Neuron (in vitro differentiated cells): ENCODE measurements around the gene RAB22A.

Source experiments
- H2AFZ ChIP-seq: one replicate; pipeline ENCODE4 v1.6.1; 2013; ENCODE audit warnings: low read depth, mild to moderate bottlenecking, inconsistent platforms, low read length, moderate library complexity
- H3K27me3 ChIP-seq: one replicate; pipeline ENCODE4 v1.6.1; 2013; ENCODE audit warnings: low read length; ENCODE audit not compliant: insufficient read depth
- H3K36me3 ChIP-seq: one replicate; pipeline ENCODE4 v1.6.1; 2013; ENCODE audit warnings: low read length; ENCODE audit not compliant: insufficient read depth
- H3K4me1 ChIP-seq: one replicate; pipeline ENCODE4 v1.6.1; 2013; ENCODE audit warnings: low read length; ENCODE audit not compliant: insufficient read depth
- H3K4me3 ChIP-seq: 2 replicates; pipeline ENCODE4 v1.5.1; 2013; ENCODE audit warnings: mild to moderate bottlenecking, low read length, moderate library complexity
- H3K9me3 ChIP-seq: one replicate; pipeline ENCODE4 v1.6.1; 2013; ENCODE audit warnings: low read length

The RAB22A gene

DNA sequence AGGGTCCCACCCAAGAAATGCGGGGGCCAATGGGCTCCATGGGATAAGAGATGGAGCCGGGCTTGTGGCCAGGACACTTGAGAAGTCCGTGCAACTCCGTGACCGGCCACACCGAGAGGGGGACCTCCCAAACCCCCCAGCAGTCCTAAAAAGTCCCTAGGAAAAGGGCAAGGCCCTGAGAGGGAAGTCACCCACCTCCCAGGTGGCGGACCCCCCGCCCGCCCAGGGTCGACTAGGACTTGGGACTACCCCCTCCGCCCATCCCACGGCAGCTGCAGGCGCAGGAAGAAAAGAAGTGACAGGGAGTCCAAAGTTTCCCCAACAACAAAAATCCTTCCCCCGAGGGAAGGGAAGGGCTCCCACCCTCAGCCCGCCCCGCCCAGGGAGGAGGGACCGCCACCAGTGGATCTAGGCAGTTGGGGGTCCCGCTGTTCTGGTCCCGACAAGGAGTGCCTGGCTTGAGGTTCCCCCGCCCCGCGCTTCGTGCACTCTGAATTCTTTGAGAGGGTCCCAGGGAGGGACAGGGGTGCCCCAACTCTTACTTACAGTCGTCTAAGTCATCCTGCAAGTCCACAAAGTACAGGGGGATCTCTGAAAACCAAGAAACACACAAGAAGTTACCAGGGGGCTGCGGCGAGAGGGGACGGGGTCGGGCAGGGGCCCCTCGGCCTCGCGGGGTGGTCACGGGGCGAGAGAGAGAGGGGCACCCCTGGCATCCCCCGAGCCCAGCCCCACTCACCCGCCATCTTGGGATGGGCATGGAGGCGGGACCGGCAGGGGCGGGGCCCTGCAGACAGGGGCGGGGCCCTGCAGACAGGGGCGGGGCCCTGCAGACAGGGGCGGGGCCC, 611 bp upstream of the RAB22A start:
- Histone ChIP-seq H3K4me1 (peaks cover 9% of the 10 kb centered on the region), H2AFZ (peak overlapping the region; percentile 38), H3K36me3 (peaks cover 17% of the 10 kb centered on the region), H3K9me3 (no peaks in the 10 kb centered on the region), H3K4me3 (peak overlapping the region; percentile 30), H3K27me3 (no peaks in the 10 kb centered on the region)

DNA sequence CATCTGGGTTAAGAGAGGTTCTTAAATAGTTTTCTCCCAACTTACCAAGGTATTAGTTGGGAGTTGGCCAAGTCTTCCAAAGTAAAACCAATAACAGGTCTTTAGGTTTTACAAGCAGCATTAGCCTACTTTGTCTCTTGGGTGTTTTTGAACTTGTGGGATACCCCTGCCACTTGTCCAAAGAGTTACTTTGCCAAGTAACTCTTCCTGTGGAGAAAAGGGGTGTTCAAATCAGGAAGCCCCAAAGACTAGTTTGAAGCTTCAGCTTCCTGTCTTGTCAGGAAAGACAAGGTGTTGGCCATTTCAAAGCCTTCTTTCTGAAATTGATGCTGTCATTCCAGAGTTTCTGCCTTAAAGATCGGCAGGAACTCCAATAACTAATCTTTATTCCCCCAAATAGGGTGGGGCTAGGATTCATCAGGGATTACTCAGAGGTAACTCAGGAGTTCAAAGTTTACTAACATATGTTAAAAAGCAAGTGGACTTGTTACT, 822 bp downstream of the RAB22A start:
- H2AFZ ChIP-seq: peak overlapping the region; percentile 99
- H3K36me3 ChIP-seq: peaks cover 26% of the 10 kb centered on the region
- H3K4me1 ChIP-seq: peaks cover 9% of the 10 kb centered on the region
- H3K27me3 ChIP-seq: no peaks in the 10 kb centered on the region
- peak overlapping the region; percentile 98 for H3K4me3 ChIP-seq
- peaks cover 4% of the 10 kb centered on the region for H3K9me3 ChIP-seq

DNA sequence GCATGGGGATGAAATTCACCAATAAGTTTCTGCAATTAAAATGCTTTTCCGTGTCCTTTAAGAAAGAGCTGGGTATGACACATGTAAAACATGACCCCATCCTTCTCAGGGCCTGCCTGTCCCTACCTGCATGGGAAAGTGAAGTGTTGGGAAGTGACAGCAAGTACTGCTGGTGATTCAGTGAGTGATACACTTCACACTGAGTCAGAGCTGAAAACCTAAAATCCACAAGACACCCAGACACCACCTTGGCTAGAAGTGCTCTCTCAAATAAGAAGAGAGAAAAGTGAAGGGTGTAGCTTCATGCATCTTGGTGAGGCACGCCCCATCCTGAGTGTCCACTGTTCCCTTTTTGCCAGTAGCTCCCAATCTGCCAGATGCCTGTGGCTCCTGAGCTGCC, 3.3 kb downstream of the RAB22A start:
- H2AFZ ChIP-seq: no peak overlapping the region
- H3K27me3 ChIP-seq: no peaks in the 10 kb centered on the region
- peaks cover 9% of the 10 kb centered on the region for H3K4me1 ChIP-seq
- H3K9me3 ChIP-seq: peaks cover 9% of the 10 kb centered on the region
- H3K36me3 ChIP-seq: peaks cover 43% of the 10 kb centered on the region
- H3K4me3 ChIP-seq: no peak overlapping the region

DNA sequence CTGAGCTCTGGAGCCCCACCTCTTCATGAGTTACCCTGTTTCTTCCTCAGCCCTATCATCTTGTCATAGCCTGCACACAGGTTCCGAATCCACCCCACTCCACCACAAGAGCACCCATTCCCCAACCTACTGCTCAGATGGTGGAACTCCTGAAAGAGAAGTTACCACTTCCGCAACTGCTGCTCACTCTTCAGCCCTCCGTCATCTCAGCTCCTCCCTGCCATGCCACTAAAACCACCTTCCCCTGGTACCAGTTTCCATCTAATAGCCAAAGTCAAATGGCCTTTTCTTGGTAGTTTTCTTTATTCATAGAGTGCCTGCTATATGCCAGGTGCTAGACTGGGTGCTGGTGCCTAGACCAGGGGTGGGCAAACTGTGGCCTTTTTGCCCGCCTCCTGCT, 3.9 kb downstream of the RAB22A start:
- Histone ChIP-seq H3K9me3 (peaks cover 9% of the 10 kb centered on the region), H3K4me3 (no peak overlapping the region), H3K4me1 (peaks cover 9% of the 10 kb centered on the region), H3K36me3 (peaks cover 44% of the 10 kb centered on the region), H2AFZ (no peak overlapping the region), H3K27me3 (no peaks in the 10 kb centered on the region)

DNA sequence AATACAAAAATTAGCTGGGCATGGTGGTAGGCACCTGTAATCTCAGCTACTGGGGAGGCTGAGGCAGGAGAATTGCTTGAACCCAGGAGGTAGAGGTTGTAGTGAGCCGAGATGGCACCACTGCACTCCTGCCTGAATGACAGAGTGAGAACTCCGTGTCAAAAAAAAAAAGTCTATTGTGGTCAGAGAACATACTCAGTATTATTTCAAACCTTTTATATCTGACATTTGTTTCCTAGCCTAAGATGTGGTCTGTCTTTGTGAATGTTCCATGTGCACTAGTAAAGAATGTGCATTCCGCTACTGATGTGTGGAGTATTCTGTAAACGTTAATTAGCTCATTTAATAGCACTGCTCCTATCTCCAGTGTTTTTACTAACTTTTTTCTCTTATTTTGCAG, 11.7 kb downstream of the RAB22A start:
- H3K4me3 ChIP-seq: no peak overlapping the region
- H3K36me3 ChIP-seq: peaks cover 10% of the 10 kb centered on the region
- peaks cover 5% of the 10 kb centered on the region for H3K9me3 ChIP-seq
- H3K27me3 ChIP-seq: no peaks in the 10 kb centered on the region
- peaks cover 7% of the 10 kb centered on the region for H3K4me1 ChIP-seq
- H2AFZ ChIP-seq: no peak overlapping the region

DNA sequence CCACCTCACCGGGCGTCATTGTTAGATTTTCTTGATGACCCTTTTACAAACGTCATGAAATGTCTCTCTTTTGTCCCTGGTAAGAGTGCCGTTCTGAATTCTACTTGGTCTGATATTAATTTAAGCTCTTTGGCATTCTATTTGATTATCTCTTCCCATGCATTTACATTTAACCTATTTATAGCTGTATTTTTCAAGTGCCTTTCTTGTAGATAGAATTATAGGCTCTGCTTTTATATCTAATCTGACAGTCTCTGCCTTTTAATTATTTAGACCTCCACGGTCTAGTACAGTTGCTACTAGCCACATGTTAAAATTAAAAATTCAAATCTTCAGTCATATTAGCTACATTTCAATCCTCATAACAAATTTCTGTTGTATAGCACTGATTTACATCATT, 12.6 kb downstream of the RAB22A start:
- H3K4me3 ChIP-seq: no peak overlapping the region
- peaks cover 7% of the 10 kb centered on the region for H3K4me1 ChIP-seq
- H3K36me3 ChIP-seq: peaks cover 4% of the 10 kb centered on the region
- no peak overlapping the region for H2AFZ ChIP-seq
- H3K27me3 ChIP-seq: no peaks in the 10 kb centered on the region
- H3K9me3 ChIP-seq: no peaks in the 10 kb centered on the region

DNA sequence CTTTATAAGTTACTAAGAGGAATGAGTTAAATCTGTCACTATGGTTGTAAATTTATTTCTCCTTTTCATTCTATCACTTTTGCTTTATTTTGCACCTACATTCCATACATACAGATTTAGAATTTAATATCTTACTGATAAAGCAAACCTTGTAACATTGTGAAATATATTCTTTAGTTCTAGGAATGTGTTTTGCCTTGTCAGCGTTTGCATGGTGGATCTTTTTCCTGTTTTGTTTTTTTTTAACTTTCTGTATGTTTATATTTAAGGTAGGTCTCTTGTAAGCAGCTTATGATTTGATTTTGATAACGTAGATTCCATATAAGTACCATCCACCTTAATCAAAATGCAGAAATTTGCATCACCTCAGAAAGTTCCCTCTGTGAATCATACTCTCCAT, 16.4 kb downstream of the RAB22A start:
- no peaks in the 10 kb centered on the region for H3K36me3 ChIP-seq

DNA sequence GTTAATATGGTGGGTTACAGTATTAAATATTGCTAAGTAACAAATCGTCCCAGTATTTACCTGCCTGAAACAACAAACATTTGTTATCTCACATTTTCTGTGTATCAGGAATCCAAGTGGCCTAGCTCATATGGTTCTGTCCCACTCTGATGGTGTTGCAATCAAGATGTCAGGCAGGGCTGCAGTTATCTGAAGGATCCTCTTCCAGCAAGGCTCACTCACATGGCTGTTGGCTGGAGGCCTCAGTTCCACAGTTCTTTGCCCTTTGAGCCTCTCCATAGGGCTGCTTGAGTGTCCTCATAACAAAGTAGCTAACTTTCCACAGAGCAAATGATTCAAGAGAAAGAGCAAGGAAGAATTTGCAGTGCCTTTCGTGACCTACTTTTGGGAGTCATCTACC, 17.7 kb downstream of the RAB22A start:
- H3K27me3 ChIP-seq: no peaks in the 10 kb centered on the region
- no peaks in the 10 kb centered on the region for H3K9me3 ChIP-seq
- no peak overlapping the region for H2AFZ ChIP-seq
- H3K4me1 ChIP-seq: peaks cover 2% of the 10 kb centered on the region
- no peaks in the 10 kb centered on the region for H3K36me3 ChIP-seq
- H3K4me3 ChIP-seq: no peak overlapping the region

More for the DNA sequence above, 16.4 kb downstream of the RAB22A start:
- H3K9me3 ChIP-seq: no peaks in the 10 kb centered on the region
- H3K4me3 ChIP-seq: no peak overlapping the region
- H3K4me1 ChIP-seq: peaks cover 7% of the 10 kb centered on the region
- H3K27me3 ChIP-seq: no peaks in the 10 kb centered on the region
- H2AFZ ChIP-seq: no peak overlapping the region

DNA sequence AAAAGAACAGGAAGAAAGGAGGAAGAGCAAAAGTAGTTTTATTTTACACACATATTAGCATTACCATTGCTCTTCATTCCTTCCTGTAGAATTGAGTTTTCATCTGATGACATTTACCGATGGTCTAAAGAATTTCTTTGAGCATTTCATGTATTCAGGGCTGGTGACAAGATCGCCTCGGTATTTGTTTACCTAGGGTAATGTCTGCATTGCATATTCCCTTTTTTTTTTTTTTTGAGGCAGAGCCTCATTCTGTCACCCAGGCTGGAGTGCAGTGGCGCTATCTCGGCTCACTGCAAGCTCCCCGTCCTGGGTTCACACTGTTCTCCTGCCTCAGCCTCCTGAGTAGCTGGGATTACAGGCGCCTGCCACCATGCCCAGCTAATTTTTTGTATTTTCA, 19.3 kb downstream of the RAB22A start:
- no peaks in the 10 kb centered on the region for H3K4me1 ChIP-seq
- no peak overlapping the region for H3K4me3 ChIP-seq
- H3K27me3 ChIP-seq: no peaks in the 10 kb centered on the region
- H3K9me3 ChIP-seq: no peaks in the 10 kb centered on the region
- H3K36me3 ChIP-seq: no peaks in the 10 kb centered on the region
- no peak overlapping the region for H2AFZ ChIP-seq

DNA sequence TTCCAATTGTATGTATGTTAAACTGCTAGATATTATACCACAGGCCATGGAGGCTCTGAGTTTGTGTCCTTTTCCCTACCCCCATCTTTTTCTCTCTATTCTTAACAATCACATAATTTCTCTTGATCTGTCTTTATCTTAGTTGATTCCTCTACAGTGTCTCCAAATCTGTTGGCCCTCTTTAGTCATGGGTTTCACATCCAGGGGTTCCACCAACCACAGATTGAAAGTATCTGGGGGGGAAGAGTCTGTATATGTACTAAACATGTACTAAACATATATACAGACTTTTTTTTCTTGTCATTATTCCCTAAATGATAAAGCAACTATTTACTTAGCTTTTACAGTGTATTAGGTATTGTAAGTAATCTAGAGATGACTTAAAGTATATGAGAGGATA, 20.2 kb downstream of the RAB22A start:
- H3K4me1 ChIP-seq: no peaks in the 10 kb centered on the region
- H3K4me3 ChIP-seq: no peak overlapping the region
- no peaks in the 10 kb centered on the region for H3K36me3 ChIP-seq
- H2AFZ ChIP-seq: no peak overlapping the region
- H3K27me3 ChIP-seq: no peaks in the 10 kb centered on the region
- no peaks in the 10 kb centered on the region for H3K9me3 ChIP-seq

DNA sequence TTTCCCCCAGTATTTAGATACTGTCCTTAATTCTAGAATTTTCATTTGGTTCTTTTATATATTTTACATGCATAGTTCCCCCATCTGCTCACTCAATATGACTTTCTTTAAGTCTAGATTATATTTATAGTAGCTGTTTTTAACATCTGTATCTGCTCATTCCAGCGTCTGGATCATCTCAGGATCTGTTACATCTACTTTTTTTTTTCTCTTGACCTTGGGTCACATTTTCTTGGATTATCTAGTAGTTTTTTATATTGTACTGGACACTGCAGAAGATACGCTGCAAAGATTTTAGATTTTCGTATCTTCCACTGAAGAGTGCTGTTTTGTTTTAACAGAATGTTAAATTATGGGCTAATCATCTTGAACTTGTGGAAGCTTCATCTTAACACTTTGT, 20.7 kb downstream of the RAB22A start:
- Histone ChIP-seq H3K9me3 (no peaks in the 10 kb centered on the region), H3K27me3 (no peaks in the 10 kb centered on the region), H3K36me3 (no peaks in the 10 kb centered on the region), H3K4me1 (no peaks in the 10 kb centered on the region), H3K4me3 (no peak overlapping the region), H2AFZ (no peak overlapping the region)

DNA sequence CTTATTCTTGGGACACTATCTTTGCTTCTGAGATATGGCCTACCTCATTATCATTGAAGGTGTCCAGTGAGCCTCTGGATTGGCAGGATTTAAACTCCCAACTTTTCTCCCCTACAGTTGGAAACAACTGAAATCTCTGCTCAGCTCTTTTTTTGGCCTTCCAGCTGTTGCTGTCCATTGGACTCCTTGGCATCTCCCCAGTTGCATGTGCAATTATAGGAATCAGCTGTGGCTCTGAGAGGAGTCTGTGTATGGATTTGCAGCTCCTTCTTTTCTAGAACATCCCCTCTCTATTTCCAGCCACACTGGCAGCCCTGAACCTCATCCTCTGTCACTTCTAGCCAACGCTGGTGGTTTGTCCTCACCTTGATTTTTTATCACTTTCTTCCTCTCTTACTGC, 21.2 kb downstream of the RAB22A start:
- no peaks in the 10 kb centered on the region for H3K4me1 ChIP-seq
- no peaks in the 10 kb centered on the region for H3K27me3 ChIP-seq
- H3K36me3 ChIP-seq: no peaks in the 10 kb centered on the region
- no peaks in the 10 kb centered on the region for H3K9me3 ChIP-seq
- H3K4me3 ChIP-seq: no peak overlapping the region
- H2AFZ ChIP-seq: no peak overlapping the region

DNA sequence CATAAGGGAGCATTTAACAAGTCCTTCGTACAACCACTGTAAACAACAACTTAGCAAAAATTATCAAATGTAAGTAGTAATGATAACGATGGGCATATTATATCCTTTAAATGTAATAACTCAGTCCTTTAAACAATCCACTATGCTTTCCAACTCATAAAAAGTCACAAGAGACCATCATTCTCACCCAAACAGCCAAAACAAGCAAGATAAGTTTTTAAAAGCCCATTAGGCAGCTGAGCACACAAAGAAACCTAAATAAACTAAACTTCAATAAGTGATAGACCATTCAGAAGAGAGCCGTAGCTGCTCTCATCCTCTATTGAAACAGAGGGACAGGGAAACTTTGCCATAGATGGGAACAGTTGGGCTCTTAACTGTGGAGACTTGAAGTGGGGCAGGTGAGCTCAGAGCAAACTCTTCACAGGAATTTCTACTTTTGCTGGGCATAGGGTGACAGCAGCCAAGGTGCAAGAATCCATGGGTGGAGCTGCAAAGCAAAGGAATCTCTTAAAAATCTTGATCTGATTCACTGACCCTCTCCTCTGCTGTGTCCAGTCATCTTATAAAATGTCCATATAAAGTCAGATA, 22.5 kb downstream of the RAB22A start:
- no peaks in the 10 kb centered on the region for H3K9me3 ChIP-seq
- no peaks in the 10 kb centered on the region for H3K36me3 ChIP-seq
- no peak overlapping the region for H3K4me3 ChIP-seq
- H3K4me1 ChIP-seq: no peaks in the 10 kb centered on the region
- H3K27me3 ChIP-seq: no peaks in the 10 kb centered on the region
- no peak overlapping the region for H2AFZ ChIP-seq
